HepG2 (cell line): ENCODE results near the gene C6orf136. TPM values are rescaled to one million over a fixed set of nuclear protein-coding genes. Genes with fewer than 3 reads are reported as not detected.

Experiments
- ATF7 ChIP-seq, 2 experiments: fragments of 450-650 bp in 1 of 2; sonication (generic) in 1 of 2; formaldehyde crosslinking in 1 of 2; IDR thresholded peaks; 2 replicates each; pipeline versions ENCODE4 v1.4.0 to v1.6.1; 2016 to 2020; ENCODE audit warnings: antibody characterized with exemption in 1 of 2, mild to moderate bottlenecking in 1 of 2, missing genetic modification reagents in 1 of 2
- CSRNP2 ChIP-seq: sonication (generic); formaldehyde crosslinking; conservative IDR thresholded peaks from 2 replicates; pipeline ENCODE4 v1.8.0; 2022; ENCODE audit warnings: low read depth, missing genetic modification reagents
- DMAP1 ChIP-seq: IDR thresholded peaks from 2 replicates; pipeline ENCODE4 v1.6.1; 2016
- DZIP1 ChIP-seq: sonication (generic); formaldehyde crosslinking; IDR thresholded peaks from 2 replicates; pipeline ENCODE4 v1.5.0; 2020; ENCODE audit warnings: mild to moderate bottlenecking, missing genetic modification reagents
- NR2F6 ChIP-seq, 2 experiments: IDR thresholded peaks; 2 replicates each; pipeline ENCODE4 v1.6.1; 2016; ENCODE audit warnings: antibody characterized with exemption in 1 of 2, mild to moderate bottlenecking in 1 of 2
- PREB ChIP-seq: sonication (generic); formaldehyde crosslinking; IDR thresholded peaks from 2 replicates; pipeline ENCODE4 v1.4.0; 2020; ENCODE audit warnings: missing genetic modification reagents
- RXRB ChIP-seq: IDR thresholded peaks from 2 replicates; pipeline ENCODE4 v1.6.1; 2016; ENCODE audit warnings: borderline replicate concordance, missing genetic modification reagents, missing compliant biosample characterization
- SMC3 ChIP-seq: IDR thresholded peaks from 2 replicates; pipeline ENCODE4 v1.6.1; 2011; ENCODE audit warnings: low read length, improper control_type of control experiment
- ZBTB2 ChIP-seq: sonication (generic); formaldehyde crosslinking; IDR thresholded peaks from 2 replicates; pipeline ENCODE4 v1.8.0; 2022; ENCODE audit warnings: low read depth, missing genetic modification reagents
- ZBTB39 ChIP-seq: sonication (generic); formaldehyde crosslinking; IDR thresholded peaks from 2 replicates; pipeline ENCODE4 v1.5.0; 2020; ENCODE audit warnings: missing genetic modification reagents
- ZC3H13 ChIP-seq: sonication (generic); formaldehyde crosslinking; IDR thresholded peaks from 2 replicates; pipeline ENCODE4 v1.8.1; 2023; ENCODE audit warnings: mild to moderate bottlenecking, missing genetic modification reagents, moderate library complexity
- ZFX ChIP-seq: sonication (generic); formaldehyde crosslinking; IDR thresholded peaks from 2 replicates; pipeline ENCODE4 v1.4.0; 2020; ENCODE audit warnings: mild to moderate bottlenecking, low read depth, missing genetic modification reagents, moderate library complexity
- ZNF143 ChIP-seq: sonication (generic); formaldehyde crosslinking; IDR thresholded peaks from 2 replicates; pipeline ENCODE4 v1.4.0; 2020; ENCODE audit warnings: missing genetic modification reagents
- ZNF333 ChIP-seq: sonication (generic); formaldehyde crosslinking; IDR thresholded peaks from 2 replicates; pipeline ENCODE4 v1.4.0; 2020; ENCODE audit warnings: mild to moderate bottlenecking, missing genetic modification reagents, borderline replicate concordance
- ZNF564 ChIP-seq: sonication (generic); formaldehyde crosslinking; IDR thresholded peaks from 2 replicates; pipeline ENCODE4 v1.8.1; 2023; ENCODE audit warnings: mild to moderate bottlenecking, missing genetic modification reagents
- ZNF790 ChIP-seq: sonication (generic); formaldehyde crosslinking; IDR thresholded peaks from 2 replicates; pipeline ENCODE4 v1.8.0; 2022; ENCODE audit warnings: missing genetic modification reagents, mild to moderate bottlenecking, borderline replicate concordance
- ZSCAN5A ChIP-seq: sonication (generic); formaldehyde crosslinking; IDR thresholded peaks from 2 replicates; pipeline ENCODE4 v1.8.0; 2022; ENCODE audit warnings: mild to moderate bottlenecking, missing genetic modification reagents, borderline replicate concordance
- polyA plus RNA-seq, 8 experiments: library from polyadenylated mRNA; depleted of rRNA in 3 of 8; stranded (reverse) in 7 of 8; unstranded in 1 of 8; fragments of >200 nt; fragmentation: Illumina TruSeq in 4 of 8; extraction: Trizol in 4 of 8; gene quantifications; 2 replicates each; pipeline versions ENCODE4 v1.2.1 to v1.2.3, GENCODE V29; 2011 to 2016; ENCODE audit warnings: low read depth in 4 of 8, missing spikeins in 1 of 8, mixed read lengths in 1 of 8; ENCODE audit not compliant: insufficient read depth in 1 of 8
- total RNA-seq, 5 experiments: library from RNA; depleted of rRNA; stranded (reverse); fragments of >200 nt; fragmentation: Illumina TruSeq; extraction: Trizol; gene quantifications; 2 replicates each; pipeline ENCODE4 v1.2.3, GENCODE V29; 2016; ENCODE audit warnings: low read depth in 1 of 5

Gene C6orf136
- total and polyA plus RNA-seq, 2 of the 13 experiments (the other 11 are each of a cell fraction or from before 2014, with no cell fraction given), result 12.0 to 26.2 TPM

GRCh38 chr6:30647242-30648116, 546 bp downstream of the C6orf136 start (continued):
- TF ChIP-seq DZIP1 (CRISPR knock-in tag), result peak; percentile 91; the same call in 1 of the 2 replicates
- peak; percentile 78 for TF ChIP-seq ZBTB2 (CRISPR knock-in tag)
- peak; percentile 88; the same call in 1 of the 2 replicates for TF ChIP-seq ZNF790 (CRISPR knock-in tag)
- TF ChIP-seq PREB (CRISPR knock-in tag), result peak; percentile 24; the same call in 1 of the 2 replicates
- TF ChIP-seq SMC3, result no peak
- TF ChIP-seq ZNF333 (CRISPR knock-in tag), result peak; percentile 98
- peak; percentile 50 for TF ChIP-seq ZNF143 (CRISPR knock-in tag)
- TF ChIP-seq ZSCAN5A (CRISPR knock-in tag), result no peak; the same call in 1 of the 2 replicates
- TF ChIP-seq ATF7 (IDR thresholded peaks at IDR 0.05), result no peak
- TF ChIP-seq ATF7 (CRISPR knock-in tag; IDR thresholded peaks at IDR 0.05), result no peak
- peak; percentile 91 for TF ChIP-seq ZBTB39 (CRISPR knock-in tag)
- no peak; the same call in 1 of the 2 replicates for TF ChIP-seq ZC3H13 (CRISPR knock-in tag)
- peak; percentile 81; the same call in 1 of the 2 replicates for TF ChIP-seq ZNF564 (CRISPR knock-in tag)
- TF ChIP-seq ZFX (CRISPR knock-in tag), result peak; percentile 97
- no peak for TF ChIP-seq CSRNP2 (CRISPR knock-in tag)
- peak; percentile 97 for TF ChIP-seq DMAP1 (CRISPR knock-in tag)
- TF ChIP-seq RXRB, result peak; percentile 94
- TF ChIP-seq NR2F6 (IDR thresholded peaks at IDR 0.05), result peak; percentile 78
- peak; percentile 96 for TF ChIP-seq NR2F6 (CRISPR knock-in tag; IDR thresholded peaks at IDR 0.05)
